Measurements from ENCODE around the gene SLC9A9.

The SLC9A9 gene

DNA sequence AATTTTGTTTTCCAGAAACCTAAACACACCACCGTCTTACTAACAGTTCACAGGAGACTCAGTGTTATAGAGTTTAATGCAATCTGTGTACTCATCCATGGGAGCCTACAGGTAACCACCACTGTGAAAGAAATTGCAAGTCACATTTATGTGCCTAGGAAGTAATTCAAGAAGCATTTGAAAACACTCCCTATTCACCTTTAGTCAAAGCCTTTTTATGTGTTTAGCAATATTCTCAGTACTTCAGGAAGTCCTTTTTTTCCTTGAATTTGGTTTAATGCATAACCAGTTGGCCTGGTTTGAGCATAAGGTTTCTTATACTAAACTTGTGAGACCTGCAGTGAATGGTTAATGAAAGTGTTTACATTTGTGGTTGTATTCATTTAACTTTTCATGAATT lies 382.6 kb downstream of the SLC9A9 start:
- Histone ChIP-seq H3K36me3 (peaks cover 0 to 92% (median 0%) of the 10 kb centered on the region in 11 experiments; a peak in 6 of 22 replicates), H3K4me1 (peaks cover 0 to 11% (median 7%) of the 10 kb centered on the region in 10 experiments; a peak in 5 of 20 replicates), H3K27me3 (no peaks in the 10 kb centered on the region), H3K9ac (no peak overlapping the region), H3K27ac (no peak overlapping the region), H3K4me2 (no peak overlapping the region), H4K20me1 (no peaks in the 10 kb centered on the region), H3K4me3 (no peak overlapping the region), H3K9me3 (replicated peaks in 1 of 11) (no peaks in the 10 kb centered on the region)
- TF ChIP-seq Cebpa-rat (IDR thresholded peaks at IDR 0.05) = no peak

DNA sequence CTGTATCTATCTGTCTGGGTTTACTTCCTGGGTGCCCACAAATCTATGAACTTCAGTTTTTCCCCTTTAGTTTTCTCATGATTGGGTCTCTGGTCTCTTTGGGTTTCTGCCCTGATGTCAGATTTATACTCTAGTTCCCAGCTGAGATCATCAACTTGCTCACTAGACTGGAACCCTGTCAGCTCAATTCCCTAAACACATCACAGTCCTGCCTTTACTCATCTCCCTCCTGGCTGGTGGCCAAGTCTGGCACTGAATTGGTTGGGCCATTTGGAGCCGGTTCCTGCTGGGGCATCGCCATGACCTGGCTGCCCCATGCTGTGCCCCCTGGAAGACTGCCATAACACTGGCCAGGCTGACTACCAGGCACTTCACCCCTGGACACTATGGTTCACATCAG lies 383.4 kb downstream of the SLC9A9 start:
- Histone ChIP-seq H3K27me3 (no peaks in the 10 kb centered on the region), H3K4me1 (peaks cover 0 to 11% (median 7%) of the 10 kb centered on the region in 10 experiments; a peak in 5 of 20 replicates), H4K20me1 (no peaks in the 10 kb centered on the region), H3K9me3 (replicated peaks in 1 of 11) (no peaks in the 10 kb centered on the region), H3K4me2 (peak overlapping the region in 7 of 11 experiments; percentile 3 to 35 (median 19); a peak in 6 of 22 replicates), H3K36me3 (peaks cover 0 to 93% (median 0%) of the 10 kb centered on the region in 11 experiments; a peak in 6 of 22 replicates), H3K4me3 (no peak overlapping the region), H3K27ac (no peak overlapping the region), H3K9ac (no peak overlapping the region)
- no peak for TF ChIP-seq Cebpa-rat (IDR thresholded peaks at IDR 0.05)

DNA sequence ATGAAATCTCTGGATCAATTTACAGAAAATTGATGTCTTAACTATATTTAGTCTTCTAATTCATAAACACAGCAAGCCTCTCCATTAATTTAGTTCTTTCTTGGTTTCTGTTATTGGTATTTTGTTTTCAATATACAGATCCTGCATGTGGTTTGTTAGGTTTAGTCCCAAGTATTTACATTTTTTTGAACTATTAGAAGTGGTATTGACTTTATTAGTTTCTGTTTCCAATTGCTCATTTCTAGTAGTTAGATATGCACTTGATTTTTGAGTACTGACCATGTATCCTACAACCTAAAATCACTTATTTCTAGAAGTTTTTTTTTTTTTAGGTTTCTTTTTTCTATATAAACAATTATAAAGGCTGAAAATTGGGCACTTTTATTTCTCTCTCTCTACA lies 392.8 kb downstream of the SLC9A9 start:
- peaks cover 0 to 23% (median 0%) of the 10 kb centered on the region in 11 experiments; a peak in 5 of 22 replicates for H3K9me3 ChIP-seq (replicated peaks in 1 of 11)

DNA sequence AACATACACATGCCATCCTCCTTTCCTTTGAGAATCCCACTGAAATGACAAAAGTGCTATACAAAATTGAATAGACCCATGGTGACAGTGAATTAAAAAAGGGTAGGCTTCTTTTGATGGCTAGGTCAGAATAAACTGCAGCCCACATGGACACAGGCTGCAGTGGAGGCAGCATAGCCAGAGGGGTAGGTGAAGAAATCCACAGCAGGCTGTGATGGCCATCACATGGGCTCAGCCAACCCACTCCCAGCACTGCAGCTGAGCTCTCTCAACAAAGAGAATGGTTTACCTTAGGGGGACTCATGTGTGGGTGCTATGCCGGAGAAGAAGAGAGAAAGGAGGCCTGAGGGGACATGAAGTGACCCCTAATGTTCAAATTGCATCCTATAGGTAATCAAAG lies 397.6 kb downstream of the SLC9A9 start:
- Histone ChIP-seq H3K36me3 (peaks cover 0 to 29% (median 0%) of the 10 kb centered on the region in 11 experiments; a peak in 3 of 22 replicates), H3K9me3 (replicated peaks in 1 of 11) (peaks cover 0 to 3% (median 0%) of the 10 kb centered on the region in 11 experiments; a peak in 3 of 22 replicates), H3K4me2 (no peak overlapping the region), H3K27ac (no peak overlapping the region), H3K4me3 (no peak overlapping the region), H3K27me3 (no peaks in the 10 kb centered on the region), H3K9ac (no peak overlapping the region), H4K20me1 (no peaks in the 10 kb centered on the region), H3K4me1 (peaks cover 0 to 23% (median 0%) of the 10 kb centered on the region in 10 experiments; a peak in 6 of 20 replicates)
- no peak for TF ChIP-seq Cebpa-rat (IDR thresholded peaks at IDR 0.05)

More for the DNA sequence above, 392.8 kb downstream of the SLC9A9 start:
- H3K9ac ChIP-seq = no peak overlapping the region
- TF ChIP-seq Cebpa-rat (IDR thresholded peaks at IDR 0.05) = no peak
- peaks cover 0 to 55% (median 0%) of the 10 kb centered on the region in 11 experiments; a peak in 4 of 22 replicates for H3K36me3 ChIP-seq
- H3K4me2 ChIP-seq = no peak overlapping the region
- peaks cover 0 to 12% (median 0%) of the 10 kb centered on the region in 10 experiments; a peak in 3 of 20 replicates for H3K4me1 ChIP-seq
- H4K20me1 ChIP-seq = no peaks in the 10 kb centered on the region
- no peak overlapping the region for H3K27ac ChIP-seq
- H3K4me3 ChIP-seq = no peak overlapping the region
- H3K27me3 ChIP-seq = no peaks in the 10 kb centered on the region

DNA sequence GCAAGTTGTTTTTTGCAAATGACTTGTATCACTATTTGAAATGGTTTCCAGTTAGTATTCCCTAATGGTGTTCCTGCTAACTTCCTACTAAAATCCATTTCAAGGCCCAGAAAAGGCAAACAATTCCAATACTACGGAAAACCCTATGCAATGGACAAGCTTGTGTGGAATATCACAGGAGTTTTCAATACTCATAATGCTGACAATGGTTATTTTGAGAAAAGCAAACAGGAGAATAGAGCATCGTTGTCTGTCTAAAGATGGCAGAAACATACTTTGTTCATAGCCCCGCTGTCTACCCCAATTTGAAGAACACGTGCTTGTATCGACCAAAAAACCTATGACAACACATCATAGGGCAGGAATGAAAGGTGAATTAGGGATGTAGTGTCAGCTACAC lies 400.8 kb downstream of the SLC9A9 start:
- H3K9ac ChIP-seq = no peak overlapping the region

DNA sequence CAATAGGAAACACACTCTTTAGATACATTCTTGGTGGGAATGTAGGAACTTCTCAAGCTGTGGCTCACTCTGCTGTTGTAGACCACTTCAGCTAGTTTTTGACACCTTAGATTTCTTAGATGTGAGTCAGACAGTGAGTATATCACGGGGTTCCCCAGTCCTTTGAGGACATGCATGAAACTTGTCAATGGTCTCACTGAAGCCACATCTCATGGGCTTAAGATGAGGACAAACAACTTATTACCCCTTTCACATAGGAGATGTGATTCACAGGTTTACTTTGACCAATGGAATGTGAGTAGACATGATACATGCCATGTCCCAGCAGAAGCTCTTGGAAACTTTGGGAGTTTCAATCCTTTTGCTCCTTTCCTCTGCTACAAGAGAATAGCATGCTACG lies 403.1 kb downstream of the SLC9A9 start:
- Histone ChIP-seq H3K4me2 (peak overlapping the region in 5 of 11 experiments; percentile 72 to 90 (median 80); a peak in 10 of 22 replicates), H3K4me1 (peaks cover 12 to 58% (median 27%) of the 10 kb centered on the region in 10 experiments), H3K27ac (peak overlapping the region in 10 of 11 experiments; percentile 33 to 94 (median 82); a peak in 15 of 22 replicates), H3K9ac (peak overlapping the region in 3 of 11 experiments; percentile 63 to 73 (median 65); a peak in 5 of 22 replicates), H3K36me3 (peaks cover 0 to 18% (median 0%) of the 10 kb centered on the region in 11 experiments; a peak in 3 of 22 replicates), H3K27me3 (no peaks in the 10 kb centered on the region), H4K20me1 (no peaks in the 10 kb centered on the region), H3K4me3 (no peak overlapping the region), H3K9me3 (replicated peaks in 1 of 11) (no peaks in the 10 kb centered on the region)
- TF ChIP-seq Cebpa-rat (IDR thresholded peaks at IDR 0.05) = no peak

More for the DNA sequence above, 400.8 kb downstream of the SLC9A9 start:
- TF ChIP-seq Cebpa-rat (IDR thresholded peaks at IDR 0.05) = no peak
- H3K9me3 ChIP-seq (replicated peaks in 1 of 11) = no peaks in the 10 kb centered on the region
- no peak overlapping the region for H3K4me3 ChIP-seq
- no peak overlapping the region for H3K4me2 ChIP-seq
- no peaks in the 10 kb centered on the region for H4K20me1 ChIP-seq
- peaks cover 0 to 18% (median 0%) of the 10 kb centered on the region in 11 experiments; a peak in 3 of 22 replicates for H3K36me3 ChIP-seq
- no peaks in the 10 kb centered on the region for H3K27me3 ChIP-seq
- H3K4me1 ChIP-seq = peaks cover 12 to 52% (median 26%) of the 10 kb centered on the region in 10 experiments
- no peak overlapping the region for H3K27ac ChIP-seq

DNA sequence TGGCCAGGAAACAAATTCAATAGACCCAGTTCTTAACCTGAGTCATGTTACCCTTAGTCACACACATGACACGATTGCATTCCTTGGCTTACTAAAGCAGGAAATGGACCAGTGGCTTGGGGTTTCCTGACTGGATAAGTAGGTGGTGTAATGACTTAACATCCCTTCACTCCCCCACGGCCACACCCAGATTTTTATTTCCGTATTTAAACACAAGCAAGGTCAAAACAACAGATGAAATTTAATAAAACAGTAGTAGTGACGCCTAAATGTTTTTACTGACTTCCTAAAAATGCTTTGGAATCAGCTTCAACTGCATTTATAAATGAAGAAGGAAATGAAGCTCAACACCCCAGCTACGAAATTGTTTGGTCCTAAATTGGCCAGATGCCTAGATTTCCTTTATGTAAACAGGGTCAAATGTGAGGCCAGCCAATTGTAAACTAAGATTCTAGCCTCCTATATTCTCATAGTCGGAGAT lies 404.4 kb downstream of the SLC9A9 start:
- H3K4me1 ChIP-seq = peaks cover 12 to 70% (median 27%) of the 10 kb centered on the region in 10 experiments
- no peaks in the 10 kb centered on the region for H4K20me1 ChIP-seq

DNA sequence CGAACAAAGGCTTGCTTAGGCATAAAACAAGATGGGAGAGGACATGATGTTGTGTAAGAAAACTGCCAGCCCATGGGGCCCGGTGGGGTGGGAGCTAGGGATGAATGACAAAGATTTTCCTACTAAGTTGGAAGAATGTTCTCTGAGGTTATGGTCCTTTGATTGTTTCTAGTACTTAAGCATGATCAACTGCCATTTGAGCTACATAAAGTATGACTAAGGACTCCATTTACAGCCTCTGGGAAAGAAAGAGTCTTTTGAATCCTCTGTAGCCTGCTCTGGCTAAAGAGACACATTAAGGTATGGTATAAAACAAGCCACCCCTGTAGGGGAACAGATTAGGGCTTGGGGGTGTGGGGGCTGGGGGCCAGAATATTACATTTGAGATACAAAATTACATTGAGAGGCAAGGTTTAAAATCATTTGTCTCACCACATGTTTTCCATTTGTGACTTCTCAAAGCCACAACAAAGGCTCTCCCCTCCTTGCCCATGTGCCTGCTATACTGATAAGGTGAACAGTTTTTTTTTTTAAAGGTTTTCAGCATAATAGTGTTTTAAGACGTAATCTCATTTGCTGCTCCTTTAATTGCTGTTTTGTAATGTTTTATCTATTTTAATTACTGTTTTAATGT lies 405.3 kb downstream of the SLC9A9 start:
- peak overlapping the region in 10 of 11 experiments; percentile 33 to 90 (median 73); a peak in 17 of 22 replicates for H3K4me2 ChIP-seq
- no peaks in the 10 kb centered on the region for H3K9me3 ChIP-seq (replicated peaks in 1 of 11)
- peak overlapping the region in 10 of 11 experiments; percentile 34 to 94 (median 82); a peak in 18 of 22 replicates for H3K27ac ChIP-seq

More for the DNA sequence above, 404.4 kb downstream of the SLC9A9 start:
- Histone ChIP-seq H3K9ac (peak overlapping the region in 7 of 11 experiments; percentile 17 to 73 (median 63); a peak in 11 of 22 replicates), H3K4me3 (0 out of 20 replicates have a peak overlapping the region, but pooled peaks of 1 of the 10 experiments have one; percentile 18), H3K36me3 (peaks cover 0 to 18% (median 0%) of the 10 kb centered on the region in 11 experiments; a peak in 3 of 22 replicates), H3K27ac (peak overlapping the region in 10 of 11 experiments; percentile 33 to 94 (median 82); a peak in 20 of 22 replicates), H3K9me3 (replicated peaks in 1 of 11) (no peaks in the 10 kb centered on the region), H3K4me2 (peak overlapping the region; percentile 2 to 90 (median 72)), H3K27me3 (no peaks in the 10 kb centered on the region)
- peak in 5 of 11 experiments; percentile 16 to 54 (median 32); a peak in 5 of 22 replicates for TF ChIP-seq Cebpa-rat (IDR thresholded peaks at IDR 0.05)

More for the DNA sequence above, 405.3 kb downstream of the SLC9A9 start:
- H3K4me3 ChIP-seq = no peak overlapping the region
- TF ChIP-seq Cebpa-rat (IDR thresholded peaks at IDR 0.05) = no peak
- H3K36me3 ChIP-seq = peaks cover 0 to 14% (median 0%) of the 10 kb centered on the region in 11 experiments; a peak in 3 of 22 replicates
- no peaks in the 10 kb centered on the region for H4K20me1 ChIP-seq
- H3K27me3 ChIP-seq = no peaks in the 10 kb centered on the region
- peak overlapping the region in 4 of 11 experiments; percentile 59 to 74 (median 68); a peak in 4 of 22 replicates for H3K9ac ChIP-seq
- H3K4me1 ChIP-seq = peaks cover 12 to 70% (median 27%) of the 10 kb centered on the region in 10 experiments

Data from BLaER1 treated with 17β-estradiol and CSF1 and Interleukin-3, amounts not matched to agents 10 nM and 100 nM (cell line).